H1 (cell line): Measurements from ENCODE around the gene F7. TPM values are rescaled to one million over a fixed set of nuclear protein-coding genes. Genes with fewer than 3 reads are reported as not detected.

ENCODE experiments used
- CTCF ChIP-seq, 3 experiments: IDR thresholded peaks; 1 replicate in 2 of 3; 2 replicates in 1 of 3; pipeline versions ENCODE4 v1.5.1 to v1.6.1; 2011; ENCODE audit warnings: low read length in 3 of 3, mild to moderate bottlenecking in 3 of 3, inconsistent platforms in 2 of 3, low read depth in 1 of 3, moderate library complexity in 1 of 3; ENCODE audit not compliant: insufficient read depth in 1 of 3; ENCODE audit errors: control extremely low read depth in 1 of 3
- RAD21 ChIP-seq, 2 experiments: IDR thresholded peaks in 1 of 2; conservative IDR thresholded peaks in 1 of 2; 2 replicates each; pipeline ENCODE4 v1.6.1; 2011; ENCODE audit warnings: low read depth in 2 of 2, low read length in 2 of 2, improper control_type of control experiment in 1 of 2, inconsistent platforms in 1 of 2, mild to moderate bottlenecking in 1 of 2, moderate library complexity in 1 of 2
- RNF2 ChIP-seq: fragments of 200-900, 300-1000 bp; sonication (generic); IDR thresholded peaks from 2 replicates; pipeline ENCODE4 v1.7.1; 2016; ENCODE audit warnings: borderline replicate concordance, low read depth, mild to moderate bottlenecking, antibody characterized with exemption, low read length; ENCODE audit not compliant: poor library complexity, severe bottlenecking; ENCODE audit errors: missing control alignments
- SIRT6 ChIP-seq: IDR thresholded peaks from one replicate; pipeline ENCODE4 v1.7.1; 2012; ENCODE audit warnings: low read length, inconsistent platforms
- SIX5 ChIP-seq: IDR thresholded peaks from 2 replicates; pipeline ENCODE4 v1.6.1; 2011; ENCODE audit warnings: mild to moderate bottlenecking, low read depth, low read length
- SRF ChIP-seq: IDR thresholded peaks from 2 replicates; pipeline ENCODE4 v1.6.1; 2011; ENCODE audit warnings: mild to moderate bottlenecking, low read depth, low read length, moderate library complexity
- polyA plus RNA-seq, 7 experiments: library from polyadenylated mRNA; depleted of rRNA in 3 of 7; stranded (reverse) in 5 of 7; unstranded in 2 of 7; fragments of >200 nt in 5 of 7; fragments of 200-250 nt in 2 of 7; gene quantifications; 1 replicate in 5 of 7; 2 replicates in 1 of 7; 4 replicates in 1 of 7; pipeline versions ENCODE4 v1.2.1 to v1.2.3, GENCODE V29; 2011 to 2013; ENCODE audit warnings: missing spikeins in 2 of 7, mixed read lengths in 2 of 7
- total RNA-seq: library from RNA; stranded (reverse); fragmentation: NEBNext Ultra II Directional; extraction: Animal tissue kit (Norgen Biotek cat#: 25700); gene quantifications from 2 replicates; pipeline ENCODE4 v1.2.1, GENCODE V29; 2021
- TF ChIP-seq, protein P1 (sequence below): fragments of 300-600 bp; sonication (generic); IDR thresholded peaks from 2 replicates; pipeline ENCODE4 v1.7.1; 2012; ENCODE audit warnings: low read length, moderate library complexity, mild to moderate bottlenecking, inconsistent platforms; ENCODE audit not compliant: insufficient replicate concordance
- TF ChIP-seq, protein P2 (sequence below): IDR thresholded peaks from 2 replicates; pipeline ENCODE4 v1.6.1; 2011; ENCODE audit warnings: low read depth, mild to moderate bottlenecking, low read length; ENCODE audit not compliant: insufficient read depth

Gene F7
- total and polyA plus RNA-seq, 2 of the 8 experiments (the other 6 are each of a cell fraction or from before 2014, with no cell fraction given), result 0.43 to 0.98 TPM

GRCh38 chr13:113152691-113152983 lies 47.0 kb downstream of the F7 start (continued):
- TF ChIP-seq, protein P1, sequence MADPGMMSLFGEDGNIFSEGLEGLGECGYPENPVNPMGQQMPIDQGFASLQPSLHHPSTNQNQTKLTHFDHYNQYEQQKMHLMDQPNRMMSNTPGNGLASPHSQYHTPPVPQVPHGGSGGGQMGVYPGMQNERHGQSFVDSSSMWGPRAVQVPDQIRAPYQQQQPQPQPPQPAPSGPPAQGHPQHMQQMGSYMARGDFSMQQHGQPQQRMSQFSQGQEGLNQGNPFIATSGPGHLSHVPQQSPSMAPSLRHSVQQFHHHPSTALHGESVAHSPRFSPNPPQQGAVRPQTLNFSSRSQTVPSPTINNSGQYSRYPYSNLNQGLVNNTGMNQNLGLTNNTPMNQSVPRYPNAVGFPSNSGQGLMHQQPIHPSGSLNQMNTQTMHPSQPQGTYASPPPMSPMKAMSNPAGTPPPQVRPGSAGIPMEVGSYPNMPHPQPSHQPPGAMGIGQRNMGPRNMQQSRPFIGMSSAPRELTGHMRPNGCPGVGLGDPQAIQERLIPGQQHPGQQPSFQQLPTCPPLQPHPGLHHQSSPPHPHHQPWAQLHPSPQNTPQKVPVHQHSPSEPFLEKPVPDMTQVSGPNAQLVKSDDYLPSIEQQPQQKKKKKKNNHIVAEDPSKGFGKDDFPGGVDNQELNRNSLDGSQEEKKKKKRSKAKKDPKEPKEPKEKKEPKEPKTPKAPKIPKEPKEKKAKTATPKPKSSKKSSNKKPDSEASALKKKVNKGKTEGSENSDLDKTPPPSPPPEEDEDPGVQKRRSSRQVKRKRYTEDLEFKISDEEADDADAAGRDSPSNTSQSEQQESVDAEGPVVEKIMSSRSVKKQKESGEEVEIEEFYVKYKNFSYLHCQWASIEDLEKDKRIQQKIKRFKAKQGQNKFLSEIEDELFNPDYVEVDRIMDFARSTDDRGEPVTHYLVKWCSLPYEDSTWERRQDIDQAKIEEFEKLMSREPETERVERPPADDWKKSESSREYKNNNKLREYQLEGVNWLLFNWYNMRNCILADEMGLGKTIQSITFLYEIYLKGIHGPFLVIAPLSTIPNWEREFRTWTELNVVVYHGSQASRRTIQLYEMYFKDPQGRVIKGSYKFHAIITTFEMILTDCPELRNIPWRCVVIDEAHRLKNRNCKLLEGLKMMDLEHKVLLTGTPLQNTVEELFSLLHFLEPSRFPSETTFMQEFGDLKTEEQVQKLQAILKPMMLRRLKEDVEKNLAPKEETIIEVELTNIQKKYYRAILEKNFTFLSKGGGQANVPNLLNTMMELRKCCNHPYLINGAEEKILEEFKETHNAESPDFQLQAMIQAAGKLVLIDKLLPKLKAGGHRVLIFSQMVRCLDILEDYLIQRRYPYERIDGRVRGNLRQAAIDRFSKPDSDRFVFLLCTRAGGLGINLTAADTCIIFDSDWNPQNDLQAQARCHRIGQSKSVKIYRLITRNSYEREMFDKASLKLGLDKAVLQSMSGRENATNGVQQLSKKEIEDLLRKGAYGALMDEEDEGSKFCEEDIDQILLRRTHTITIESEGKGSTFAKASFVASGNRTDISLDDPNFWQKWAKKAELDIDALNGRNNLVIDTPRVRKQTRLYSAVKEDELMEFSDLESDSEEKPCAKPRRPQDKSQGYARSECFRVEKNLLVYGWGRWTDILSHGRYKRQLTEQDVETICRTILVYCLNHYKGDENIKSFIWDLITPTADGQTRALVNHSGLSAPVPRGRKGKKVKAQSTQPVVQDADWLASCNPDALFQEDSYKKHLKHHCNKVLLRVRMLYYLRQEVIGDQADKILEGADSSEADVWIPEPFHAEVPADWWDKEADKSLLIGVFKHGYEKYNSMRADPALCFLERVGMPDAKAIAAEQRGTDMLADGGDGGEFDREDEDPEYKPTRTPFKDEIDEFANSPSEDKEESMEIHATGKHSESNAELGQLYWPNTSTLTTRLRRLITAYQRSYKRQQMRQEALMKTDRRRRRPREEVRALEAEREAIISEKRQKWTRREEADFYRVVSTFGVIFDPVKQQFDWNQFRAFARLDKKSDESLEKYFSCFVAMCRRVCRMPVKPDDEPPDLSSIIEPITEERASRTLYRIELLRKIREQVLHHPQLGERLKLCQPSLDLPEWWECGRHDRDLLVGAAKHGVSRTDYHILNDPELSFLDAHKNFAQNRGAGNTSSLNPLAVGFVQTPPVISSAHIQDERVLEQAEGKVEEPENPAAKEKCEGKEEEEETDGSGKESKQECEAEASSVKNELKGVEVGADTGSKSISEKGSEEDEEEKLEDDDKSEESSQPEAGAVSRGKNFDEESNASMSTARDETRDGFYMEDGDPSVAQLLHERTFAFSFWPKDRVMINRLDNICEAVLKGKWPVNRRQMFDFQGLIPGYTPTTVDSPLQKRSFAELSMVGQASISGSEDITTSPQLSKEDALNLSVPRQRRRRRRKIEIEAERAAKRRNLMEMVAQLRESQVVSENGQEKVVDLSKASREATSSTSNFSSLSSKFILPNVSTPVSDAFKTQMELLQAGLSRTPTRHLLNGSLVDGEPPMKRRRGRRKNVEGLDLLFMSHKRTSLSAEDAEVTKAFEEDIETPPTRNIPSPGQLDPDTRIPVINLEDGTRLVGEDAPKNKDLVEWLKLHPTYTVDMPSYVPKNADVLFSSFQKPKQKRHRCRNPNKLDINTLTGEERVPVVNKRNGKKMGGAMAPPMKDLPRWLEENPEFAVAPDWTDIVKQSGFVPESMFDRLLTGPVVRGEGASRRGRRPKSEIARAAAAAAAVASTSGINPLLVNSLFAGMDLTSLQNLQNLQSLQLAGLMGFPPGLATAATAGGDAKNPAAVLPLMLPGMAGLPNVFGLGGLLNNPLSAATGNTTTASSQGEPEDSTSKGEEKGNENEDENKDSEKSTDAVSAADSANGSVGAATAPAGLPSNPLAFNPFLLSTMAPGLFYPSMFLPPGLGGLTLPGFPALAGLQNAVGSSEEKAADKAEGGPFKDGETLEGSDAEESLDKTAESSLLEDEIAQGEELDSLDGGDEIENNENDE, result no peak
- no peak for TF ChIP-seq RNF2
- TF ChIP-seq SIX5, result no peak
- TF ChIP-seq CTCF (IDR thresholded peaks at IDR 0.05; ENCODE audit: control extremely low read depth in 1 of 3, insufficient read depth in 1 of 3, low read depth in 1 of 3, low read length in 3 of 3), result no peak
- TF ChIP-seq SIRT6, result no peak
- TF ChIP-seq SRF, result no peak
- TF ChIP-seq RAD21 (IDR thresholded peaks at IDR 0.05 in 1 of 2, conservative IDR thresholded peaks at IDR 0.05 in 1 of 2; ENCODE audit: low read depth in 2 of 2, low read length in 2 of 2), result no peak
- TF ChIP-seq, protein P2, sequence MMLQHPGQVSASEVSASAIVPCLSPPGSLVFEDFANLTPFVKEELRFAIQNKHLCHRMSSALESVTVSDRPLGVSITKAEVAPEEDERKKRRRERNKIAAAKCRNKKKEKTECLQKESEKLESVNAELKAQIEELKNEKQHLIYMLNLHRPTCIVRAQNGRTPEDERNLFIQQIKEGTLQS, result no peak
